SK-N-SH (cell line): Measurements from ENCODE around the gene FRY.

ENCODE experiments used
- GABPA ChIP-seq: IDR thresholded peaks from 2 replicates; pipeline ENCODE4 v1.4.0; 2012; ENCODE audit warnings: low read depth, mild to moderate bottlenecking
- TF ChIP-seq, protein P1 (sequence below): IDR thresholded peaks from 2 replicates; pipeline ENCODE4 v1.4.0; 2012; ENCODE audit warnings: low read depth
- TF ChIP-seq, protein P2 (sequence below): fragments of 200-600 bp; sonication (generic); IDR thresholded peaks from 2 replicates; pipeline ENCODE4 v1.6.1; 2017; ENCODE audit warnings: antibody characterized with exemption, mild to moderate bottlenecking, moderate library complexity

DNA sequence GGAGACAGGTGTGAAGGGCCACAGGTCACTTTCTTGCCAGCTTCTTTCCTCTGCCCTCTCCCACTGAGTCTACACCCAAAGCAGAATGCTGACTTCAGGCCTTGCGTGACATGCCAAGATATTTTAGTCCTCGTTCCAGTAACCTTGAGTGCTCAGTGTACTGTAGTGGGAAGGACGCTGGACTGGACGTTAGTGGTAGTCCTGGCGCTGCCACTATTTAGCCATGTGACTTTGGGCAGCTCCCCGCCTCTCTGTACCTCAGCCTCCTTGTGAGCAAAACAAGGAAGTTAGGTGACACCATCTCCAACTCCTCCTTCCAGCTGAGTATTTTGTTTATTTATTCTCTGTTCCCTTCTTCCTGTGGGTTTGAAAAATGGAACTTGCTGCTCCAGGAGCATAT, 86.1 kb downstream of the FRY start:
- TF ChIP-seq, protein P1, sequence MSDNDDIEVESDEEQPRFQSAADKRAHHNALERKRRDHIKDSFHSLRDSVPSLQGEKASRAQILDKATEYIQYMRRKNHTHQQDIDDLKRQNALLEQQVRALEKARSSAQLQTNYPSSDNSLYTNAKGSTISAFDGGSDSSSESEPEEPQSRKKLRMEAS: no peak
- TF ChIP-seq GABPA: no peak
- TF ChIP-seq, protein P2, sequence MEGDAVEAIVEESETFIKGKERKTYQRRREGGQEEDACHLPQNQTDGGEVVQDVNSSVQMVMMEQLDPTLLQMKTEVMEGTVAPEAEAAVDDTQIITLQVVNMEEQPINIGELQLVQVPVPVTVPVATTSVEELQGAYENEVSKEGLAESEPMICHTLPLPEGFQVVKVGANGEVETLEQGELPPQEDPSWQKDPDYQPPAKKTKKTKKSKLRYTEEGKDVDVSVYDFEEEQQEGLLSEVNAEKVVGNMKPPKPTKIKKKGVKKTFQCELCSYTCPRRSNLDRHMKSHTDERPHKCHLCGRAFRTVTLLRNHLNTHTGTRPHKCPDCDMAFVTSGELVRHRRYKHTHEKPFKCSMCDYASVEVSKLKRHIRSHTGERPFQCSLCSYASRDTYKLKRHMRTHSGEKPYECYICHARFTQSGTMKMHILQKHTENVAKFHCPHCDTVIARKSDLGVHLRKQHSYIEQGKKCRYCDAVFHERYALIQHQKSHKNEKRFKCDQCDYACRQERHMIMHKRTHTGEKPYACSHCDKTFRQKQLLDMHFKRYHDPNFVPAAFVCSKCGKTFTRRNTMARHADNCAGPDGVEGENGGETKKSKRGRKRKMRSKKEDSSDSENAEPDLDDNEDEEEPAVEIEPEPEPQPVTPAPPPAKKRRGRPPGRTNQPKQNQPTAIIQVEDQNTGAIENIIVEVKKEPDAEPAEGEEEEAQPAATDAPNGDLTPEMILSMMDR: no peak
